Activated gamma-delta T cell (primary cell): Measurements from ENCODE around the gene PLEKHM1.
"Not testable (repeated sequence)": the region's sequence is repeated elsewhere in the genome, so short reads cannot be mapped to it uniquely, and the experiment has no call there.

ENCODE experiments used
- DNase-seq: peaks from one replicate; lab custom pipeline; 2025; lab: John Stamatoyannopoulos, UW

The PLEKHM1 gene

DNA sequence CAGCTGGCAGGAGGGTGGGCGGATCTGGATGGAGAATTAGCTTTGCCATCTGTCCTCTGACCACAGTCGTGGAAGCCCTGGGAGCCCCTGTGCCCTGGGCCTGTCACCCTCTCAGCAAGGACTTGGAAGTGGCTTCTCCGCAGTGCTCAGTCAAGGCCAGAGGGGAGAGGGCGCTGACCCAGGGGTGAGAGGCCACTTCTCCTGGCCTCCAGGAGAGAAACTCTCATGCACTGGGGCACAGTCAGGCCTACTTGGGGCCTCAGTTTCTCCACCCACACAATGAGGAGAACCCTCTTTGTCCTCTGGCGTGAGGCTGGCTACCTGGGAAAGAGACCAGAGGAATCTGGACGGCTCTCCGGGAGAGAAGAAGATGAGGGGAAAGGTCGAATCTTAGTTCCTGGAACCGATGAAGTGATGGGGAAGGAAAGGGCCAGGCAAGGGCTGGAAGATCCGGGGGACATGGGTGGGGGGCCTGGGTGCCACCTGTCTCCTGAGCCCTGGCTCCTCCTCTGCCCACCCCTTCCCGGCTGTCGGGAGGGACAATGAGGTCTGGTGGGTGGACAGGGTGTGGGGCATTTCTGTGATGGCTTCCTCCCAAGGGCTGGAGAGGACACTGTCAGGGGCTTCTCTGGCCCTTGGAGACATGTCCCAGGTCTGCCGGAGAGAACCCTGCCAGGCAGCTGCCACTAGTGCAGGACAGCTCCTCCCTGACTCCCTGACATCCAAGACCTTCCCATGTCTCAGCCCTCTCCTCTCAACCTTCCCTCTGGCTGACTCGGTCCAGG is 48.8 kb downstream of the PLEKHM1 start:
- DNase-seq: no peak

DNA sequence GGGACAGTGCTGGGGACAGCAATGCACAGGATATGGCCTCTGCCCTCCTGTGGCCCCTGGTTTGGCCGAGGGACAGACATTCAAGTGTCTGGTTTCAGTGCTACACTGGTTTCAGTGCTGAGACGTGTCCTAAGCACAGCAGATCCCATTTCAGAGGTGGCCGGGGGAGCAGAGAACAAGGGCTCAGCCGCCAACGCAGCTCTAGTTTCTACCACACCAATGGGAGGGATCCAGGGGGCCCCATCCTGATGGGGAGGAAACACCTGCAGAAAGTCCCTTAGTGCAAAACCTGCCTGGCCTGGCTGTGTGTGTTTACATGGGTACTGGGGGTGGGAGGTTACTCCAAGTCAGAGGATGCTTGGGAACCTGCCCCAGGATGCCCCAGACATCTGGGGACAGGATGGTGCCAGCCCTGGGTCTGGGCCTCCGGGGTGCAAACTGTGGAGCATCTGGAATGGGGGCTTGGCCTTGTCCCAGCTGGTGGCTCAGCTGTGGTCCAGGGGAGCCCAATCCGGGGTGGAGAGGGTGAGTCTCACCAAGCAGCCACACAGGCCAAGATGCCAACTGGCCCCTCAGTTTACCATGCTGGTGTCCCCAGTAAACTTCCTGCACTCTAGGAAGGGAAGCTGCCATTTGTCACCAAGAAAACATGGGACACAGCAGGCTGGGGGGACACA is 49.5 kb downstream of the PLEKHM1 start:
- not testable (repeated sequence) for DNase-seq

DNA sequence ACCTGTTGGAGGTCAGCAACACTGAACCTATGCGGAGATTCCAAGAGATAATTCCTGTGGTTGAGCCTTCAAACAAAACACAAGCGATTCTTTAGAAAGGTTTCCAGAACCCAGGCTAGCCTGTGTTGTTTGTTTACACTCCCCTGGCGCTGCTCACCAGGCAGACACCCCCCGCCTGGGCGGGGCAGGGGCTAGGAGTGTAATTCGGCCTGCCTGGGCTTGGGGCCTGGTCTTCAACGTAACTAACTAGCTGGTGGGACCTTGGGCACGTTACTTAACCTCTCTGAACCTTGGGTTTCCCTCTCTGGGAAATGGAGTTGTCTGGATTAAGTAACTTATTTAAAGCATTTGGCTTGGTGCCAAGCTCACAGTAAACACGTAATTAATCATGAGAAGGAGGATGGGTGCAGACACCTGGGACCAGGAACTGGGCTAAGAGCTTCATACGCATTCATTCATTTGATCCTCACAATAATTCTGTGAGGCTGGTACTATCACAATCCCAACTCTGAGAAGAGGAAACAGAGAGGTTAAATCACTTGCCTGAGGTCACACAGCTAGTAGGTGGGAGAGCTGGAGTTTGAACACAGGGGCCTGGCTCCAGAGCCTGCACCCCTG is 50.3 kb downstream of the PLEKHM1 start:
- no peak for DNase-seq

DNA sequence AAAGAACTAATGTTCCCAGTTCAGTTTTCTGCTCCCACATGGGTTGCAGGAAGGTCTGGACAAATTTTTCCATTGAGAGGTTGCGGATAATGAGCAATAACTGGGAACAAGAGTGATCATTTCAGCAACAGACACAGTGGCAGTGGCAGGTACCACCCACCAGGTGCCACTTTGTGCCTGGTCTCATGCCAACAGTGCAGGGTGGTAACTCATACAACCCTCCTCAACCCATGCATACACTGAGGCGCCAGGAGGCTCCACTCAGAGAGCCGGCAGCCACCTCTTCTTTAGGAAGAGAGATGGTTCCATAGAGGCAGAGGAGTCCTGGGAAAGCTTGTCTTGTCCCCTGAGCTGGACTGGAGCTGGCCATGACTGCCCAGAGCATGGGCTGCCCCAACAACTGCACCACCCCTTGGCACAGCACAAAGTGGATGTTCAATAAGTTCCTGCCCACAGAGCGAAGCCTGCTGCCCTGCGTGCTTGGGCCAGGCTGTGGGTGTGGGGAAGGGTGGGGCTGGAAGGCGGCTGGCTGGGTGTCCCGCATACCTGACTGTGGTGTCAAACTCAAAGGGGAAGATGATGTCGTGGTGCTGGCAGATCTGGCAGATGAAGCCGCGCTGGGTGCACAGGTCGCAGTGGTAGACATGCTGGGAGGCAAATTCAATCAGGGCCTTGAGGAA is 51.5 kb downstream of the PLEKHM1 start:
- DNase-seq: no peak

DNA sequence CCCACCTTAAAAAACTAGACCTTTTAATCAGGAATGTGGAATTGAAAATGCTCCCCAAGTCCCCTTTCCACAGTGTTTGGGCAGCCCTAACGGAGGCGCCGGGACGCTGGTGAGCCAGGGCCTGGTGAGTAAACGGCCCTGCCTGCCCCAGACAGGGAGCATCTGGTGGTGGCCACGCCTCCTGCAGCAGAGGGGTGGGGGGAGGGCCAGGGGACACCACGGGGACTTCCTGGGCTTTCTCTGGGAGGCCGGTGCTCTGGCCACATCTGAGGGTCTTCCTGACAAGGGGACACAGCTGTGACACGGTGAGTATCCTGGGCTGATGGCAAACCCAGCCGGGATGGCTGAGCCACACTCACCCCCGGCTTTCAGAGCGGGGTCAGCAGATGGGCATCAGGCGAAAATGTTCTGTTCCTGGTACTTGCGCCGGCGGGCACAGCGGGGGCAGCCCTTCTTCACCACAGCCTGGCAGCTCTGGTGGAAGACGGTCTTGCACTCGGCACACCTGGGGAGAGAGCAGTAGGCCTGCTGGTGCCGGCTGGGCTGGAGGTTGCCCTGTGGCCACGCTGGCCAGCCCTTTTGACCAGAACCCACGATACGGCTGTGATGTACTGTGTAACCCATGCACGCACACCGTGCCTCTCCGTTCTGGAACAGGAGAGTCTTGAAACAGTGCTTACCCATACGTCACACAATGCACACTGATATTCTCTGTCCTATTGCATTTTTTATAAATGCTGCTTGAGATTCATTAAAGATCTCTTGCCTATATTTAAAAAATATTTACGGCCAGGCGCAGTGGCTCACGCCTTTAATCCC is 52.8 kb downstream of the PLEKHM1 start:
- DNase-seq: no peak

DNA sequence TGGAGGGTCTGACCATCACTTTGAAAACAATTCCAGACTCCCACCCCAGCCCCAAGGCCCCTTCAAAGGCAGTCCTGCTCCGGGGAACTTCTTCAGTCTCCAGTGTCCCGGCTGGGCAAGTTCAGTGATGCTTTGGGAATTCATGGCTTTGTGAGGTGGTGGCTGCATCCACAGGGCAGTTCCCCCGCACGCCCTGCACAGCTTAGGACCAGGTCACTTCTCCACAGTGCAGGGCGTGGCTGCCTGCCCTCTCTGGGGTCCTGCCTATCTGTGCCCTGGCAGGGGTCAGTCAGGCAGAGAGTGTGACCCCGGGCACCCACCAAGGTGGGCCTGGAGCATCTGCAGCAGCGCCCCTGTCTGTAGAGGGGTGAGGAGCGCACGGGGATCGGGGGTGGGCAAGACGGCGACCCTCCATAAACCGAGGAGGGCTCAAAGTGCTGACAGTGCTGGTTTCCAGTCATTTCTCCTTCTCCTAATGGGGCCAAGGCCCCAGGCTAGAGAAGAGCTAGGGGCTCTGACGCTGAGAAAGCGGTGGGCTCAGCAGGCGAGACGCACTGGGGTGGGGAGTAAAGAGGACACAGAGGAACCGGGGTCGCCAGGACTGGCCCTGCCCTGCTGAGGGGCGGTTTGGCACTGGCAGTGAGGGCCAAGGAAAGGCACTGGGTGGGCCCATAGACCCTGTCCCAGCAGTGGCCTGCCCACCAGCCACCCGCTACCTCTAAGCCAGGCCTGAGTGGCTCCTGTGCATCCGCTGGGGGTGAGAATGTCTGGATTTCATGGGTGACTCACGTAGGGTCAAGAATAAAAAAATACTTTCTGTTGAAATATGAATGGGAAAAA is 53.7 kb downstream of the PLEKHM1 start:
- no peak for DNase-seq

DNA sequence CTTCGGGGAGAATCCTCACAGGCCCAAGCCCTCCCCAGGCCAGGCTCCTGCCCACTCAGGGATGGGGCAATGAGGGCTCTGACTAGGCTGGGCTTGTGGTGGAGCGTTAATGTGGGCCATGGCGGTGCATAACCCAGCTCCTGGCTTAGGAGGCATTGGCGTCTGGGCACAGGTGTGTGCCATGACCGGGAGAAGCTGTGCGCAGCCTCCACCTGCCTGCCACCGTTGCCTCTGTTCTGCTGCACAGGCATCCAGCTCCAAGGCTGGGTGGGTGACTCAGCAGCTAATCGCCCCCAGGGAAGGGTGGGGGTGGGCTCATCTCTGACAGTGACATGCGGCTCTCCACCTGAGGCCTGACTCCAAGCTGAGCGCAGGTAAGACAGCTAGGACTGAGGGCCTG is 54.4 kb downstream of the PLEKHM1 start:
- DNase-seq: no peak

DNA sequence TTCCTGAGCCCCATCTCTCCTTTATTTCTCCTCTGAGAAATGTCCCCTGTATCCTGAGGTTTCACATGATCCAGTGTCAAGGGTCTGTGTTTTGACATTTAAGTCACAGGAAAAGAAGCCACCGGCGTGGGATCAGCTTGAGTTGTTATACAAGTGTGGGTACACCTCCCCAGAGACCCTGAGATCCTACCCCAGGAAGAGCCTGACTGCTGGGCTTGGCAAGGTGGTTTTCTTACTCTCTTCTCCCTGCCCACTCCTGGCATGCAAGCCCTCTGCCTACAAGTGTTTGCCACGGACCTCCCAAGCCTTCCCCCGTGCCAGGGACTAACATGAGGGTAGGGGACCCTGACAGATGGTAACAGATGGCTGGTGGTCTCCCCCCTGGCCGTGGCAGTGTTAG is 55.0 kb downstream of the PLEKHM1 start:
- no peak for DNase-seq

DNA sequence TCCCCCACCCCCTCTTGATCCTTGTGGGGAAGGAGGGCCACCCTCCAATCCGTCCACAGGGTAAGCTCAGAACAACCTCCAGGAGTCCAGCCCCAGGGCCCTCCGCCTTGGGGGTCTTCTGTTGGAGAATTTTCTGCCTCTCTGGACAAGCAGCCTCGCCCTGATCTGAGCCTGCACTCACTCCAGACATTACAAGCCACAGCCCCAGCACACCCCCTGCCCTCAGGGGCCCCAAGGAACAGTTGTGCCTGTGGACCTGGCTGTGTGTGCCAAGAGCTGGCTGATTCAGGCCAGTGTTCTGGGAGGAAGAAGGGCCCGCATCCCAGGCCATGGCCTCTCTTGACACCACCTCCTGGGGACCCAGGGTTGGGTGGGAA is 57.4 kb downstream of the PLEKHM1 start:
- DNase-seq: no peak

DNA sequence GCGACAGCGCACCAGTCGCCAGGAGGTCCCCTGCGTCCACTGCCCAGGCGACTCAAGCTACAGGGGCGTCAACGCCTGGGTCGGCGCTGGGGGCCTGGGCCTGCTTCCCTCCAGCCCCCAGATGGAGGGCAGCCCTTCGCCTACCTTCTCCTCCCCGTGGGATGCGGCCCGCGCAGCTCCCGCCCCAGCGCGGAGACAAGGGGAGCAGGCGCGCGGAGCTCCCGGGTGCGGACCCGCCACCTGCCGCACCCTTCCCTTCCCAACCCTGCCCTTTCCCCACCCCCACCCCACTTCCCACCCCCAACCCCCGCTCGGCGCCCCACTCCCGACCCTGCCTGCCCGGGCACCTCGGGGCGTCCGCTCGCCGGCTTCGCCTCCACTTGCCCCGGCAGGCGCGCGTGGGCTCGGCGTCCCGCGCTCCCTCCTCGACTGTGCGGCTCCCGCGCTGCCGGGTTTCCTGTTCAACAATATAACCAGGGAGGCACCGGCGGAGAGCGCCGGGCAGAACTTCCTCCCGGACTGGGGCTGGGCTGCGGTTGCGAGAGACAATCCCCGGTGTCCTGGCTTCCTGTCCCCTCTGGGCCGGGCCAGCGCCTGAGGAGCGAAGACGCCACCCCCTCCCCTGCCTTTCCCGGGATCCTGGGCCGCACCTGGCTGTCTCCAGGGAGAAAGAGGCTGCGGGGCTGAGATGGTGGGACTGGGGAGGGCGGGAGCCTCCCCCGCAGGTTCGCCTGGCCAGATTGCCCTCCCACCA is 57.9 kb downstream of the PLEKHM1 start, which contains the start of gene ARHGAP27:
Gene ARHGAP27 (minus strand): TSS at position 466 of the 754 bp plus-strand sequence. CDS start 2,591 bp downstream, outside the sequence.
- no peak for DNase-seq

DNA sequence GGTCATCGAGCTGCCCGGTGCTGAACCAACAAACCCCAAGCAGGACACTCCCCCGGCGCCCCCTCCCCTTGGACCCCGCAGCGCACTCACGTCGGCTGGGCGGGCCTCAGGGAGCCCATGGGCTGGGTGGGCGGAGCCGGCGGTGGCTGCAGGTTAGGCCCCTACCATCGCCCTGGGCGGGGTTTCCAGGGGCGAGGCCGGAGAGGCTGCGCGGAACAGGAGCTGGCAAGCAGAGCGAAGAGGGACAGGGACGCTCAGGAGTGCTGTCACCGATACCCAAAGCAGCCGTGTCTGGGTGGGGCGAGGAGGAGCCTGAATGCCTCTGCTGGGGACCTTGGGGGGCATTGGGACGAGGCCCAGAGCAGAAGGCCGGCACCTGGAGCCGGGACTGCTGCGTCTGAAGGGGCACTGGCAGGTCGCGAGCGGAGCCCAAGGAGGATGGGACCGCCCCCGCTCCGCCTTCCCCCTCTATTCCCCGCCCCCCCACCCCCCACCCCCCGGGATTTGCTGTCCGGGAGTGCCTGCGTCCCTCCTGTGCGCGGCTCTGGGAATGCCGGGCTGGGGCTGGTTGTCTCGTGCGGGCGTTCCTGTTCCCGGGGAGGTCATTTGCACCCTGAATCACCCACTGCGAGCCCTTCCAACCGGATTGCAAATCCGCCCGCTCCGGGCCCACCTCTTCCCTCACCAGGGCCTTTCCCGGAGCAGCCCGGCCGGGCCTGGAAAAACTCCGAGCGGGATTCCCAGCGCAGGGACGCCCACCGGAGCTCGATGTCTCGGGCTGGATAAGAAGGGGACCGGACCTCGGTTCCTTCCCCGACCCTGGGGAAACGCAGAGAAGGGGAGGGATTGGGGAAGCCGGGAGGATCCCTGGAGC is 58.8 kb downstream of the PLEKHM1 start:
- peak; percentile 60 for DNase-seq

DNA sequence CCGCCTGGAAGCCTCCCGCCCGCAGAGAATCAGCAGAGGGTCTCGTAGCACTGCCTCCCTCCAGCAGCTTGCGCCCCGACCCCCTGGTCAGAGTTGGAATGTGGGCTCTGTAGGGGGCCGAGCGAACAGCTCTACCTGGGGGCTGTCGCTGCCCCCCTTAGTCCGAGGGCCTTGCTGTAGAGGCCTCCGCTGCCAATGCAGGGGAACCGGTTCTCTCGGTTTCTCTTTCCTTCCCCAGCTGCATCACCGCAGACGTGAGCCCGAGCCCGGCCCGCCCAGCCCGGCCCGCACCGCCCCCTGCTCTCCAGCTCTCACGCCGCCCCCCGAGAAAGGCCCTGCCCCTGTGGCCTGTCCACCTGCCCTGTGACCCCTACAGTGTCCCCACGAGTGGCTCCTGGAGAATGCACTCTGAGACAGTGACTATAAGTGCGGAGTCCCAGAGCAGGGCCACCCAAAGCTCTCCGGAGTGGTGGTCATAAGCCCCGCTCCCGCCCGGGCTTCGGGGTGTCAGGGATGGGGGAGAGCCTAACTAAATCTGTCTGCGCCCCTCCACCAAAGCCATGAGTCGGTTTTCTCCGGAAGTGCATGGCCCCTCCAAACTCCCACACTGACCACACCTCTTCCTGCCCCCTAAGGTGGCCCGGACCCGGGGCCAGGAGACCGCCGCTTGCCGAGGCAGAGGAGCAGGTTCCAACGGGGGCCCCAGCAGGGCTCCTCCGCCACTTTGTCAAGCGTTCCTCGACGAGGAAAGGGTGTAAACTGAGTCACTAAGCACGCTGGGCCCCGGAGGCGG is 59.6 kb downstream of the PLEKHM1 start:
- DNase-seq: no peak

DNA sequence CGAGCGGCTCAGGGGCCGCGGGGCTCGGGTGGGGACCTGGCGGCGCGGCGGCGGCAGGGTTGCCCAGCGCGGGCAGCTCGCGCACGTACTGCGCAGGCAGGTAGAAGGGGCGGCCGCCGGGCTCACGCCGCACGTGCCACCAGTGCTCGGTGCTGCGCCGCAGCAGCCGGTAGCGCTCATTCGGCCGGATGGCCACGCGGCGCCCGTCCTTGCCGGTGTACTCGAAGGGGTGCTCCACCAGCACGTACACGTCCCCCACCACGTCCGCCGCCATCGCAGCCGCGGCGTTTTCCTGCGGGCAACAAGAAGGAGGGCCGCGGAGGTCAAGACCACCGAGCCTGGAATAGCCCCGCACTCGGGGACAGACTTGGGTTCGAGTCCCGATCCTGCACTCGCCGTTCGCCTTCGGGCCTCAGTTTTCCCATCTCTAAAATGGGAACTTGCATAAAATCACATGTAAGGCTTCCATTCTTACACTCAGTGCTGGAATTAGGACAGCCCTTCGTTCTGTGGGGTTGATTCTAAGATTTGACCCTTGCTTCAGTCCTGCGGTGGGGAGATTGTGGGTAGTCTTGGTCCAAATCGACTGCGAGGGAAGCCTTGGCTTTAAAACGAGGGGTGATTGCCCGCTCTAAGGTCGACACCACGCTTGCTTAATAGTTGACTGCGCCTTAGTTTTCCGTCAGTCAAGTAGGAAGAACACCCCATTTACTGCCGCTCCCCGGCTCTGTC is 60.3 kb downstream of the PLEKHM1 start:
- DNase-seq: no peak

DNA sequence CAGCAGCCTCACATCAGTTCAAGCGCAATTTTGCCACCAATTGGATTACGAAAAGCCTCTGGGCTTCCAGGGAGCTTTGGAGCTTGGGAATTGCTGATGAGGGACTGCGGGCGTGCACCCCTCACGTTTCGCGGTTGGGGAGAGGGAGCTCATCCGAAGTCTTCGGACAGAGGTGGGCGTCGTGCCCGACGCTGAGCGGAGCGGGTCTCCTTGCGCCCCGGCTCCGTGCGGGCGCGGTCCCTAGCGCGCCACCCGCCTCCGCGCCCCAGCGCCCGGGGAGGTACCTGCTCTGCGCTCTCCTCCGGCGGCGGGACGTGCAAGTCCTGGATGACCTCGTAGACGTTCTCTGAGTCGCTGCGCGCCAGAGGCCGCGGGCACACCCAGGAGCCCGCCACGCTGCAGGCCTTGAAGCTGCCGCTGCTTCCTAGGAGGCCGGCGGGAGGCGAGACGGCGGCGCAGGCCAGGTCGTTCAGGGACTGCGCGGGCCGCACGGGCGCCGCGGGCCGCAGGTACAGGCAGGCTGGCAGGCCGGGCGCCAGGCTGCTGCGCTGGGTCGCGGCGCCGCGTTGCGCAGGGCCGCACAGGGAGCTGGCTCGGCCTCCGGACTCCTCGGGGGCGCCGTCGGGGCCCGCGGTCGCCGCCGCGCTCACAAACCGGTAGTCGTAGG is 61.0 kb downstream of the PLEKHM1 start:
- DNase-seq: no peak

DNA sequence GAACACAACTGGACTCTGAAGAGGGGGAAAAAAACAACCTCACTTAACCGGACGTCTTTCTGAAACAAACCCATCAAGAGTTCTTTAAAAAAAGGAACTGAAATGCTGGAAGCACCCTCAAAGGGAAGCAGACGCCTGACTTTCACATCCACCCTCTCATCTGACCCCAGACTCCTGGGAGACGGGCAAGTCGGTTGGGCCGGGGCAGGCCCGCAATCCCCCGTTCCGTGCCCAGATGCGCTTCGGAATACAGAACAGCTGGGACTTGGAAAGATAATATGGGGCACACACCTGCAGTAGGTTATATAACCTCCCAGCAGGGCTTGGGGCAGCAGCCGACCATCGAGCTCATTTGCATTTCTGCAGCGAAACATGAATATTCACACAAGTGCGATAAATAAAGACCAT is 61.6 kb downstream of the PLEKHM1 start:
- DNase-seq: no peak

DNA sequence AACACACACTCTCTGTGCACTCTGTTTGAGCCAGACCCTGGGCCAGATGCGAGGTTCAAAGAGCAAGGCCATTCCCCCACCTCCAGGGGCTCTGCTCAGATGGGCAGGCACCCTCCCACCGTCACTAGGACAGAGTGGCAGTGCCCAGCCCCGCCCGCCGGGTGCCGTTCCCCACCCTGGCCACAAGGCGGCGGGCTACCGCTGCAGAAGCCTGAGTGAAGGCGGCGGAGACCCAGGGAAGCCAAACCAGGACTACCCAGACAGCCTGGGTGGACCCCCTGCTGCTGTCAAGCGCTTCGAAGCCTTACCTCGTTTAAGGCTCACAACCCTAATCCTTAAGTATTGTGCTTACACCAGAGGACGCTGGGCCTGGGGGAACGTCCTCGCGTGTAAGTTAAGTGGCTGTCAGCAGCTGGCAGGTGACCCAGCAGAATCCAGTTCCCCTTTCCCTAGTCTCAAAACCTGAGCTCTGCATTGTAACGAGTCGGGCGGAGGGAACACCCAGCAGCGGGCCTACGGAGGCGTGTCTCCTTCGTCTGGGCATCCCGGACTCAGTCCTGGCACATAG is 62.4 kb downstream of the PLEKHM1 start:
- peak; percentile 47 for DNase-seq
